Activated CD4-positive, alpha-beta T cell treated with anti-CD3 and anti-CD28 coated beads, Interleukin-2, amount 50 U/mL, for 48 hours (primary cell): ENCODE measurements around the gene FBXL7.

Experiments
- DNase-seq, 2 experiments: peaks; one replicate each; pipeline ENCODE4 v3.0.0-alpha.2; 2020

FBXL7 gene

GRCh38 chr5:15584528-15584927 is 84.5 kb downstream of the FBXL7 start:
- no peak for DNase-seq

GRCh38 chr5:15585128-15585527 is 85.1 kb downstream of the FBXL7 start:
- no peak for DNase-seq

GRCh38 chr5:15585841-15586591 is 86.0 kb downstream of the FBXL7 start:
- DNase-seq: no peak

GRCh38 chr5:15587916-15588315 is 87.9 kb downstream of the FBXL7 start:
- DNase-seq: no peak

- DNase-seq: no peak
Measured at GRCh38 chr5:15592728-15593127, 92.7 kb downstream of the FBXL7 start.

GRCh38 chr5:15594977-15595568 is 95.1 kb downstream of the FBXL7 start:
- no peak for DNase-seq

- DNase-seq: no peak
Measured at GRCh38 chr5:15595929-15596328, 95.9 kb downstream of the FBXL7 start.

GRCh38 chr5:15596936-15597335 is 97.0 kb downstream of the FBXL7 start:
- DNase-seq: no peak

- no peak for DNase-seq
Measured at GRCh38 chr5:15597804-15598203, 97.8 kb downstream of the FBXL7 start.

GRCh38 chr5:15598294-15598902 is 98.4 kb downstream of the FBXL7 start:
- DNase-seq: peak; percentile 2 to 4

GRCh38 chr5:15600035-15600434 is 100.1 kb downstream of the FBXL7 start:
- DNase-seq: no peak

- no peak for DNase-seq
Measured at GRCh38 chr5:15601274-15601673, 101.3 kb downstream of the FBXL7 start.

GRCh38 chr5:15601853-15602252 is 101.9 kb downstream of the FBXL7 start:
- DNase-seq: no peak

GRCh38 chr5:15604986-15605385 is 105.0 kb downstream of the FBXL7 start:
- DNase-seq: no peak

- DNase-seq: no peak
Measured at GRCh38 chr5:15606197-15606596, 106.2 kb downstream of the FBXL7 start.

GRCh38 chr5:15607076-15607475 is 107.1 kb downstream of the FBXL7 start:
- DNase-seq: no peak

- DNase-seq: no peak
Measured at GRCh38 chr5:15609076-15609725, 109.2 kb downstream of the FBXL7 start.

GRCh38 chr5:15610216-15610615 is 110.2 kb downstream of the FBXL7 start:
- DNase-seq: no peak

GRCh38 chr5:15611008-15611407 is 111.0 kb downstream of the FBXL7 start:
- DNase-seq: no peak

GRCh38 chr5:15612915-15613635 is 113.1 kb downstream of the FBXL7 start:
- DNase-seq: no peak

- DNase-seq: no peak
Measured at GRCh38 chr5:15614679-15615078, 114.7 kb downstream of the FBXL7 start.

- DNase-seq: no peak
Measured at GRCh38 chr5:15615859-15616258, 115.9 kb downstream of the FBXL7 start.

GRCh38 chr5:15618938-15619337 is 119.0 kb downstream of the FBXL7 start:
- DNase-seq: no peak
